ENCODE measurements around the gene CCDC174.

CCDC174 gene

GRCh38 chr3:14657579-14657978 lies 6.0 kb downstream of the CCDC174 start:
- no peak for DNase-seq

GRCh38 chr3:14658978-14659377 lies 7.4 kb downstream of the CCDC174 start:
- DNase-seq: peak; percentile 21 to 32

DNA sequence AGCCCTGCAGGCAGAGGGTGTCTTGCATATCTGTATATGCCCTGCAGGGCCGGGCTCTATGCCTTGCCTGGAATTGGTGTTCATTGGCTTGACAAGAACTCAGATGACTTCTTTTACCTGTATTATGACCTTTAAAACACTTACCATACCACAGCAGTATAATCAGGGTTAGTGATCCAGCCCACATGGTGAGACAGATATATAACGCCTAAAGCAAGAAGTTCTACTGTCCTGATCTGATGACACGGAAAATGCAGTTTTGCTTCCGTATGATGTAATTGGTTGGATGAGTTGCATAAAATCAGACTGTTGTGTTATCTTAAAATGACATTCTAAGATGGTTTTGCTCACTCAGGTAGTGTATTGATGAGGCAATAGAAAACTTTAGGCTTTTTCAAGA lies 9.4 kb downstream of the CCDC174 start:
- no peak for DNase-seq

DNA sequence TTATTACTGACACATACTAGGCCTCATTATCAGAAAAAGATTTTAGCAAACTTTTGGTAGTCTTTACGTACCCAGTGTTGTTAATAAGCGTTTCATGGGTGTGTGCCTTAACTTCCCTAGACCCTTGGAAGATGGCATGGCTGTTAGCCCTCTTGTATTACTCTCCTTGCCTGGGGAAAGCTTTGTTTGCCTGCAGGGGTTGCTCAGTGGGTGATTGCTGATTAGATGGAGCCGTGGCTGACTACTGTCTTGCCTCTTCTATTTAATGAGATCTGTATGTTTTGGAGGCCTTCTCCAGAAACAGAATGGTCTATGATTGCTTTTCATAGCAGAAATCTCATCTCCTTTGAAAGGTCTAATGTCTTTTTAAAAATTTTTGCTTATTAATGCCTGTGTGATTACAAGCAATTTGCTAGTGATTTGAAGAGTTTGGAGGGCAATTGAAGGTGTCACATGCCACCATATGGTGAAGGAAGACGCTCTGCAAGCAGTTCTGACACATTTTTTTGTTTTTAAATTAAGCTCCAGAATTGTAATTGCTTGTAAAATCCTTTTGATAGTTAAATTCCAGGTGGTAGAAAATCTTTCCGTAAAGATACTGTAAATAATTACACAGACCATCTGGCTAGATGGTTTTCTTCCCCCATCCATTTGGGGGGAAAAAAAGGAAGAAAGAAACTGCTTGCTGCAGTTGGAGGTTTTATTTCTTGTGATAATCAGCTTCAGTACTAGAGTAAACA lies 12.0 kb downstream of the CCDC174 start:
- DNase-seq: no peak

DNA sequence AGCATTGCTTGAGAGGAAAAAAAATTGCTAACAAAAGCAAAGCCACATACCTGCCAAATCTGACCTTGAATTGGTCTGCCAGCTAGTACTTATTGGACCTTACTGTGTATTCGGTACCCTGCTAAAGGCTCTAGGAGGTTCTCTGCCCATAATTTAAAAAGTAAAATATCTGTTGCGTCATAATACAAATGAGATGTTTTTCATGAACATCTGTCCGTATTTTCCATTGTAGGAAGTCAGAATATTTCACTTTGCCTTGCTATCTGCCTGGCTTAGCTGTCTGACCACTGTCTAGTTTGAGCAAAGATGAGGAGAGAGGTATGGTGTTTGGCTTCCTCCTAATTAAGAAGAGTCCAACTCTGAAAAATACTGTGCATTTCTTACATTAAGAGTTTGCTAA lies 12.6 kb downstream of the CCDC174 start:
- no peak for DNase-seq

- no peak for DNase-seq
Measured at GRCh38 chr3:14672588-14672987, 21.0 kb downstream of the CCDC174 start.

GRCh38 chr3:14674841-14675240 lies 23.3 kb downstream of the CCDC174 start, which contains the start of gene C3orf20:
C3orf20 (plus strand) TSS chr3:14675141; CDS start chr3:14682714, 7,573 bp downstream.
- no peak for DNase-seq

- DNase-seq: no peak
Measured at GRCh38 chr3:14676881-14677280, 25.3 kb downstream of the CCDC174 start.

DNA sequence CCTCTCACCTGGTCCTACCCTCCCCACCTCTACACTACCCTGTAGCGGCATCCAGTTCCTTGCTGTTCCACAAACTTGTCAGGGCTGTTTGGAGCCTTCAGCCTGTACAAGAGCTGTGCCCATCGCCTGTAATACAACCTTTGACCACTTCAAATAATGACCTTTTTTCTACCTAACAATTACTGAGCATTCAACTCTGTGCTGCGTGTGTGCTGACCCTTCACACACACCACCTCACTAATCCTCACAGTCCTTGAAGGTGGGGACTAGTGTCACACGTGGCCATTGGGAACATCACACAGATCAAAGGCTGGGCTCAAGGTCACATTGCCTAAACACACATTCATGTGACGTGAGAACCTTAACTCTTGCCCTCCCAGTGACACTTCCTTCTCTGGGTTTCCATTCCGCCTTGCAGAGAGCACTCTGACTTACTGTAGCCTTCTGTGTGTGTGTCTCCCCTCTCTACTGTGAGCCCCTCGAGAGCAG lies 26.5 kb downstream of the CCDC174 start:
- DNase-seq: no peak

DNA sequence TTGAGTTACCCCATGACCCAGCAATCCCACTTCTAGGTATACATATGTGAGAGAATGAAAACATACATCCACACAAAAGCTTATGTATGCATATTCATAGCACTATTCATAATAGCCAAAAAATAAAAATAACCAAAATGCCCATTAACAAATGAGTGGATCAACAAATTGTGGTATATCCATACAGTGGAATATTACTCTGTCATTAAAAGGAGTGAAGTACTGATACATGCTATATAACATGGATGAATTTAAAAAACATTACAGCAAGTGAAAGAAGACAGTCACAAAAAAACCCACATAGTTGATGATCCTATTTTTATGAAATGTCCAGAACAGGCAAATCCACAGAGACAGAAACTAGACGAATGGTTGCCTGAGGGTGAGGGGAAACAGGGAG lies 28.6 kb downstream of the CCDC174 start:
- DNase-seq: no peak

GRCh38 chr3:14680716-14681115 lies 29.2 kb downstream of the CCDC174 start:
- no peak for DNase-seq

GRCh38 chr3:14684447-14684846 lies 32.9 kb downstream of the CCDC174 start:
- DNase-seq: no peak

DNA sequence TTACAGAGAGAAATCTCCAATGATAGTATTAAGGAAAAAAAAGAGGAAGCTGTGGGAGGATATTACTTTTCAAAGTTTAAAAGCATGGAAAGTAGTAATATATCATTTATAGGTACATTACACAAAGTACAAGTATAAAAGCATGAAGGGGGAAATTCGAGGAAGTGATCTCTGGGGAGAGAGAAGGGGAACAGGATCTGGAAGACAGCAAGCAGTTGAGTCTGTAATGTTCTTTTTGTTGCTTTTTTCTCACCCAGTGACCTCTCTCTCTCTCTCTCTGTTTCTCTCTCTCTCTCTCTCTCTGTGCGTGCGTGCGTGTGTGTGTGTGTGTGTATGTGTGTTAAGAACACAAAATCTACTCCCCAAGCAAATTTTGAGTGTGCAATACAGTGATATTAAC lies 33.6 kb downstream of the CCDC174 start:
- no peak for DNase-seq

DNA sequence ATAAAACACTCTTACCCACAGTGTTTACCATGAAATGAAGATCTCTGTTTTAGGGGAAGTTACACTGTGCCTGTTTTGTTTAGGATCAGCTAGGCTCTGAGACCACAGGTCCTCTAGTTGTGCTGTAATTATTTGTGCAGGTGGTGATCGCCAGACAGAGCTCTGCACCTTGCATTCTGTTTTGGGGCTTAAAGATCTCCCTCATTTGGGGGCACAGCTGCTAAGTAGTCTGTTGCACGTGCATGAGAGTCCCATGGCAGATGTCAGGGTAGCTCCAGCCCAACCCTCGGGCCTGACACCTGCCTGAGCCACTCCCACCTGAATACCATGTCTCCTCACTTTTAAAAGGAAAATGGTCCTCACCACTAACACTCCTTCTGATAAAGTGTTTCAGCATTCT lies 35.8 kb downstream of the CCDC174 start:
- no peak for DNase-seq

DNA sequence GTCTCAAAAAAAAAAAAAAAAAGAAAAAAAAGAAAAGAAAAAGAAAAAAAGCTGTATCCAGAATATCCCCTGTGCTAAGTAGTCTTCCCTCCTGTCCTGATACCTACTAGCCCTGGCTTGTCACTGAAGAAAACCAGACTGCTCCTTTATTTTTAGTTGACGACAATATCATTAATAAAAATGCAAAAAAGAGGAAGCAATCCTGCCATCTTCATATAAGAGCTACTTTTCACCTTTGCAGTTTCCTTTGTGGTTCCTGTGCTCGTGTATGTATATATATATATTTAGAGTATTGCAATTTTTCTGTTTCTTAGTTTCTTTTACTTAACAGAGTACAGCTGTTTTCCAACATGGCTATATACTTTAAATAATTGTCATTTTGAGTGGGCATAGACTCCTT lies 37.0 kb downstream of the CCDC174 start:
- DNase-seq: no peak

- no peak for DNase-seq
Measured at GRCh38 chr3:14689247-14689980, 37.9 kb downstream of the CCDC174 start.

DNA sequence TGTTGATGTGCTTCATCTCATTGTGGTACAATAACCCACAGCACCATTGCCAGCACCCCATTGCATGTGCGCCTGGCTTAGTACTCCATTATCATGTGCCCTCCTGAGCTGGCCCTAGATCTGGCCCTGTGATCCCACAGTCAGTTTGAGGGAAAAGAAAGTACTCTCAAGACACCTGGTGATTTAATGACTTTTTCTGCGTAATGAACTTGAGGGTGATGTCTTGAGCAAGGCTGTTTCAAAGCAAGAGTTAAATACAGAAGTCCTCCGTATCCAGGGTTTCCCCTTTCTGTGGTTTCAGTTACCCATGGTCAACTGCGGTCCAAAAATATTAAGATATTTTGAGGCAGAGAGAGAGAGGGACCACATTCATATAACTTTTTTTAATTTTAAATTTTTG lies 39.7 kb downstream of the CCDC174 start:
- DNase-seq: no peak

DNA sequence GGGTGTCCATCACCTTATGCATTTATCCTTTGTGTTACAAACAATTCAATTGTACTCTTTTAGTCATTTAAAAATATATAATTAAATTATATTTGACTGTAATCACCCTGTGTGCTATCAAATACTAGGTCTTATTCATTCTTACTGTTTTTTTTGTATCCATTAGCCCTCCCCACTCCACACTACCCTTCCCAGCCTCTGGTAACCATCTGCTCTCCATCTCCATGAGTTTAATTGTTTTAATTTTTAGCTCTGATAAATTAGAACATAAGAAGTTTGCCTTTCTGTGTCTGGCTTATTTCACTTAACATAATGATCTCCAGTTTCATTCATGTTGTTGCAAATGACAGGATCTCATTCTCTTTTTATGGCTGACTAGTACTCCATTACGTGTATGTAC lies 40.2 kb downstream of the CCDC174 start:
- no peak for DNase-seq

GRCh38 chr3:14698601-14699244 lies 47.2 kb downstream of the CCDC174 start:
- DNase-seq: peak in 1 of 2 experiments; percentile 9

DNA sequence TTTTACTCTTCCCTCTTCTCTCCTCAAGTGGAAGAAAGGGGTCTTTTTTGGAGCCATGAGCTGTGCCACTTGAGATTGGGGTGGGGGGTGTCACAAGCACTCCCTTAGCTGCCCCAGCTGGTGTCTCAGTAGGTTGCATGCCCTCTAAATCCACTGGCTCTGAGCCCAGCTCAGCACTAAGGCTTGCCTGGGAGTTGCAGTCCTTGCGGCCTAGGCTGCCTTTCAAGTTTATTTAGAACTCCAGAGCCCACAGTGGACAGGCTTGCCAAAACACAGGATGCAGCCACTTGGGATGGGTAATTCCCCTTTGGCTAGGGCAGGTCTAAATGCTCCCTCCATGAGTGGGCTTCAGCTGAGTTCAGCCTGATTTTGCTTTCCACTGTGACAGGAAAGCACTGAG lies 48.1 kb downstream of the CCDC174 start:
- no peak for DNase-seq

DNA sequence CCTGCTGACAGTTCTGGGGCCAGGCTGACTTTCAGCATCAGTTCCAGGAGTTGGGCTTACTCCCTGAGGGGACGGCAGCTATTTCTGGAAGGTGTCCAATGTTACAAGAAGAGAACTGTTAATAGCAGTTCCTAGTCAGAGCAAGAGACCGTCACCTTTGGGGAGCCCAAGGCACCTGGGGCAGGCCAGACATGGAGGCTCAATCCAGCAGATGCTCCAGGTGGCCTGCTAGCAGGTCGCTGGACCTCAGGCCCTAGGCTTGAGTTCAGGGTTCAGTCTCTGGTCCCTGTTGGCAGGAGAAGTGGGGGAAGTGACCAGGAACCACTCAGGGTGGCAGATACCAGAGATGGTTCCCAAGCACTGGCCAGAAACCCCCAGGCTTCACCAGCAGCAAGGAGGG lies 49.3 kb downstream of the CCDC174 start:
- DNase-seq: no peak

GRCh38 chr3:14701676-14702075 lies 50.1 kb downstream of the CCDC174 start:
- no peak for DNase-seq

GRCh38 chr3:14703128-14703750 lies 51.7 kb downstream of the CCDC174 start:
- no peak for DNase-seq
